HCT116 (cell line): ENCODE results near the gene C1orf167. TPM values are rescaled to one million over a fixed set of nuclear protein-coding genes. Genes with fewer than 3 reads are reported as not detected.

ENCODE experiments used
- ATAC-seq: fragments of 200-7000 bp; cut with Tn5 transposase; 2 replicates; pipeline ENCODE4 v1.9.1; 2020; ENCODE audit warnings: mild to moderate bottlenecking, moderate library complexity
- BruUV-seq: library from RNA; stranded (reverse); fragments of 400-500 nt; replicated peaks from 2 replicates; lab custom pipeline; 2021; lab: Mats Ljungman, UMichigan
- CTCF ChIA-PET: fragments of 300-600 bp; sonication (Branson Sonifier 250); formaldehyde crosslinking; loops from one replicate; lab custom pipeline; 2021; ENCODE audit warnings: antibody characterized with exemption; lab: Charles Lee
- POLR2A ChIA-PET: fragments of 300-600, 350-600 bp; sonication (Branson Sonifier 250); formaldehyde crosslinking; loops from one replicate; lab custom pipeline; 2021; ENCODE audit warnings: antibody characterized with exemption; lab: Charles Lee
- RAD21 ChIA-PET, 2 experiments: fragments of 300-600 bp; sonication (Branson Sonifier 250); formaldehyde crosslinking; loops; one replicate each; lab custom pipeline; 2023; ENCODE audit warnings: low total read pairs in 2 of 2; ENCODE audit not compliant: uncharacterized antibody in 2 of 2, unreplicated experiment in 2 of 2, low non-redundant PET in 1 of 2; lab: Charles Lee
- DNase-seq: peaks from one replicate; pipeline ENCODE4 v3.0.0-alpha.2; 2010; ENCODE audit warnings: low read depth, low spot score
- H2AFZ ChIP-seq: fragments of 200-600 bp; shearing (Covaris generic), sonication (generic); 2 replicates; pipeline ENCODE4 v1.6.1; 2017; ENCODE audit warnings: low read depth, mixed run types, mixed read lengths, antibody characterized with exemption, low read length; ENCODE audit not compliant: poor library complexity, severe bottlenecking
- H3K27ac ChIP-seq: 2 replicates; pipeline ENCODE4 v1.5.1; 2012; ENCODE audit warnings: low read depth, low read length
- H3K27me3 ChIP-seq: fragments of 200-600 bp; sonication (generic); 2 replicates; pipeline ENCODE4 v1.6.1; 2016; ENCODE audit warnings: mixed run types, low read length, mixed read lengths; ENCODE audit not compliant: insufficient read depth
- H3K36me3 ChIP-seq, 2 experiments: fragments of 200-500 bp in 1 of 2; fragments of 200-600 bp in 1 of 2; sonication (Bioruptor generic) in 1 of 2; sonication (generic) in 1 of 2; 2 replicates each; pipeline versions ENCODE4 v1.5.1 to v1.6.1; 2014 to 2016; ENCODE audit warnings: low read length in 2 of 2, inconsistent platforms in 1 of 2, mixed read lengths in 1 of 2, mixed run types in 1 of 2; ENCODE audit not compliant: insufficient read depth in 2 of 2, control insufficient read depth in 1 of 2
- H3K4me1 ChIP-seq, 2 experiments: fragments of 200-600 bp in 1 of 2; sonication (generic) in 1 of 2; 2 replicates each; pipeline versions ENCODE4 v1.5.1 to v1.6.1; 2012 to 2017; ENCODE audit warnings: low read length in 2 of 2, inconsistent platforms in 1 of 2, mild to moderate bottlenecking in 1 of 2, mixed read lengths in 1 of 2, mixed run types in 1 of 2, moderate library complexity in 1 of 2; ENCODE audit not compliant: insufficient read depth in 2 of 2, control insufficient read depth in 1 of 2
- H3K4me2 ChIP-seq: fragments of 200-600 bp; sonication (generic); 2 replicates; pipeline ENCODE4 v1.6.1; 2017; ENCODE audit warnings: mixed run types, low read length, mixed read lengths
- H3K4me3 ChIP-seq, 2 experiments: fragments of 200-600 bp in 1 of 2; sonication (generic) in 1 of 2; replicated peaks in 1 of 2; 2 replicates each; pipeline ENCODE4 v1.5.1; 2011 to 2016; ENCODE audit warnings: low read length in 2 of 2, control low read depth in 1 of 2, low read depth in 1 of 2, mild to moderate bottlenecking in 1 of 2, mixed read lengths in 1 of 2, mixed run types in 1 of 2
- H3K79me2 ChIP-seq: fragments of 200-600 bp; sonication (generic); 2 replicates; pipeline ENCODE4 v1.6.1; 2017; ENCODE audit warnings: mild to moderate bottlenecking, mixed run types, low read length, moderate library complexity, mixed read lengths; ENCODE audit not compliant: insufficient read depth
- H3K9ac ChIP-seq: fragments of 200-600 bp; sonication (generic); 2 replicates; pipeline ENCODE4 v1.6.1; 2016; ENCODE audit warnings: low read length, mixed read lengths
- H3K9me2 ChIP-seq: fragments of 200-600 bp; sonication (generic), shearing (Covaris generic); 2 replicates; pipeline ENCODE4 v1.6.1; 2017; ENCODE audit warnings: mixed run types, mild to moderate bottlenecking, moderate library complexity; ENCODE audit not compliant: insufficient read depth
- H3K9me3 ChIP-seq, 2 experiments: fragments of 200-500 bp in 1 of 2; fragments of 200-600 bp in 1 of 2; sonication (Bioruptor generic) in 1 of 2; sonication (generic) in 1 of 2; 2 replicates each; pipeline ENCODE4 v1.6.1; 2014 to 2017; ENCODE audit warnings: low read length in 2 of 2, mixed read lengths in 2 of 2, inconsistent platforms in 1 of 2, low read depth in 1 of 2, mild to moderate bottlenecking in 1 of 2, mixed run types in 1 of 2, moderate library complexity in 1 of 2; ENCODE audit not compliant: control insufficient read depth in 1 of 2, insufficient read depth in 1 of 2
- H4K20me1 ChIP-seq: fragments of 200-600 bp; sonication (generic), shearing (Covaris generic); 2 replicates; pipeline ENCODE4 v1.6.1; 2017; ENCODE audit warnings: mixed run types, mild to moderate bottlenecking, moderate library complexity; ENCODE audit not compliant: insufficient read depth
- ATF3 ChIP-seq: IDR thresholded peaks from 2 replicates; pipeline ENCODE4 v1.6.1; 2012
- CBX3 ChIP-seq: IDR thresholded peaks from 2 replicates; pipeline ENCODE4 v1.6.1; 2012; ENCODE audit warnings: low read depth
- EGR1 ChIP-seq: IDR thresholded peaks from 2 replicates; pipeline ENCODE4 v1.6.1; 2012; ENCODE audit warnings: low read depth
- JUND ChIP-seq: IDR thresholded peaks from 2 replicates; pipeline ENCODE4 v1.6.1; 2012
- RAD21 ChIP-seq: IDR thresholded peaks from 2 replicates; pipeline ENCODE4 v1.6.1; 2012; ENCODE audit warnings: low read depth, mild to moderate bottlenecking
- SIN3A ChIP-seq: IDR thresholded peaks from 2 replicates; pipeline ENCODE4 v1.6.1; 2012; ENCODE audit warnings: low read depth
- TCF7L2 ChIP-seq: IDR thresholded peaks from 2 replicates; pipeline ENCODE4 v1.7.0; 2011; ENCODE audit warnings: borderline replicate concordance, inconsistent platforms; ENCODE audit not compliant: insufficient read depth, insufficient read length; ENCODE audit errors: extremely low read depth
- YY1 ChIP-seq: IDR thresholded peaks from 2 replicates; pipeline ENCODE4 v1.6.1; 2011; ENCODE audit warnings: low read length, low read depth, moderate library complexity, mild to moderate bottlenecking; ENCODE audit not compliant: insufficient replicate concordance; ENCODE audit errors: extremely low read depth
- intact Hi-C: fragments of 100-400 bp; cut with micrococcal nuclease; formaldehyde crosslinking; loops from 2 replicates; pipeline ENCODE4 v1.10.0; 2022
- total RNA-seq: library from RNA; stranded (reverse); gene quantifications from one replicate; pipeline ENCODE4 v1.2.1, GENCODE V29; 2021; ENCODE audit not compliant: unreplicated experiment
- TF ChIP-seq, protein P1 (sequence below): IDR thresholded peaks from 2 replicates; pipeline ENCODE4 v1.6.1; 2012
- TF ChIP-seq, protein P2 (sequence below): IDR thresholded peaks from 2 replicates; pipeline ENCODE4 v1.6.1; 2012; ENCODE audit warnings: low read depth

C1orf167 gene
- total RNA-seq, 1 experiment from 2014 or later, result 0.12 TPM

- Histone ChIP-seq H3K4me2 (no peak overlapping the region), H3K9me3 (no peaks in the 10 kb centered on the region), H3K9ac (no peak overlapping the region), H3K9me2 (no peaks in the 10 kb centered on the region), H3K27ac (no peak overlapping the region), H2AFZ (no peak overlapping the region), H3K79me2 (no peaks in the 10 kb centered on the region), H4K20me1 (no peaks in the 10 kb centered on the region), H3K36me3 (no peaks in the 10 kb centered on the region), H3K4me3 (no peak overlapping the region), H3K4me1 (no peaks in the 10 kb centered on the region), H3K27me3 (no peaks in the 10 kb centered on the region)
- ATAC-seq, result no peak
- intact Hi-C loops, result no loop called here
- RAD21 ChIA-PET, result no interaction called here
- CTCF ChIA-PET, result no interaction called here
- POLR2A ChIA-PET, result no interaction called here
- no peak for DNase-seq
- no TSS peak for BruUV-seq
- TF ChIP-seq JUND, result no peak
- TF ChIP-seq RAD21, result no peak
- TF ChIP-seq, protein P1, sequence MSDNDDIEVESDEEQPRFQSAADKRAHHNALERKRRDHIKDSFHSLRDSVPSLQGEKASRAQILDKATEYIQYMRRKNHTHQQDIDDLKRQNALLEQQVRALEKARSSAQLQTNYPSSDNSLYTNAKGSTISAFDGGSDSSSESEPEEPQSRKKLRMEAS, result no peak
- no peak for TF ChIP-seq TCF7L2
- no peak for TF ChIP-seq CBX3
- TF ChIP-seq EGR1, result no peak
- TF ChIP-seq ATF3, result no peak
Observed at GRCh38 chr1:11778336-11778735, 16.3 kb downstream of the C1orf167 start.

DNA sequence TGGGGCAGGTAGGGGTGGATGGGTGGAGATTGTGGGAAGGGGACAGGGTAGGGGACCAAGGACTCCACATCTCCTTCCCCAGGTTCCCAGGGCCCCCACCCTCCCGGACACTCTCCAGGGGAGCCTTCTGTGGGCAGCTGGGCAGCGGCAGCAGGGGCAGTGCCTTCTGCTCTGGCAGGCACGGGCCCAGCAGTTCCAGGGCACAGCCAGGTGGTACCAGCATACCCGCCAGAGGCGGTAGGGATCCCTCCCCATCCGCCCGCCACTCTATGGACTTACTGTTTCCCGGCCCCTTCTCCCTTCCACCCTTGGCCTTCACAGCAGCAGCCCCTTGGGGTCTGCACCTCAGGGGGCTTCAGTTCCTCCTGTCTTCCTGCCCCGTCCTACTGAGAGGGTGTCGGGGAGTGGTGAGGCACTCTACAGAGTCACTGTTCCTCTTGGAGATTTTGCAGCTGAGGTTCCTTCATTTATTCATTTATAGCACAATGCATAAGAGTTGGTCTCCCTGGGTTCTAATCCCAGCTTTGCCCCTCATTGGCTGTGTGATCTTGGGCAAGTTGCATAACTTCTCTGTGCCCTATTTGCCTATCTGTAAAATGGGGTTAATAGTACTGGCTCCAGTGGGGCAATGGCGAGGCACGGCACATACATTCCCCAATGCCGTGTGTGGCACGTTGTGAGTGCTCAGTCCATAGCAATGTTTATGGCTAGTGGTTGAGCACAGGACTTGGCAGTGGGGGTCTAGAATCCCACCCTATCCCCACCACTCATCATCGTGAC, 17.0 kb downstream of the C1orf167 start:
- Histone ChIP-seq H3K79me2 (no peaks in the 10 kb centered on the region), H3K9me3 (no peaks in the 10 kb centered on the region), H3K9me2 (no peaks in the 10 kb centered on the region), H3K36me3 (no peaks in the 10 kb centered on the region), H3K27ac (no peak overlapping the region), H3K4me1 (no peaks in the 10 kb centered on the region), H4K20me1 (no peaks in the 10 kb centered on the region), H3K4me2 (no peak overlapping the region), H3K9ac (no peak overlapping the region), H3K4me3 (no peak overlapping the region), H3K27me3 (no peaks in the 10 kb centered on the region), H2AFZ (no peak overlapping the region)
- intact Hi-C loops, result no loop called here
- RAD21 ChIA-PET, result no interaction called here
- no peak for TF ChIP-seq SIN3A
- no peak for TF ChIP-seq CBX3
- TF ChIP-seq, protein P2, sequence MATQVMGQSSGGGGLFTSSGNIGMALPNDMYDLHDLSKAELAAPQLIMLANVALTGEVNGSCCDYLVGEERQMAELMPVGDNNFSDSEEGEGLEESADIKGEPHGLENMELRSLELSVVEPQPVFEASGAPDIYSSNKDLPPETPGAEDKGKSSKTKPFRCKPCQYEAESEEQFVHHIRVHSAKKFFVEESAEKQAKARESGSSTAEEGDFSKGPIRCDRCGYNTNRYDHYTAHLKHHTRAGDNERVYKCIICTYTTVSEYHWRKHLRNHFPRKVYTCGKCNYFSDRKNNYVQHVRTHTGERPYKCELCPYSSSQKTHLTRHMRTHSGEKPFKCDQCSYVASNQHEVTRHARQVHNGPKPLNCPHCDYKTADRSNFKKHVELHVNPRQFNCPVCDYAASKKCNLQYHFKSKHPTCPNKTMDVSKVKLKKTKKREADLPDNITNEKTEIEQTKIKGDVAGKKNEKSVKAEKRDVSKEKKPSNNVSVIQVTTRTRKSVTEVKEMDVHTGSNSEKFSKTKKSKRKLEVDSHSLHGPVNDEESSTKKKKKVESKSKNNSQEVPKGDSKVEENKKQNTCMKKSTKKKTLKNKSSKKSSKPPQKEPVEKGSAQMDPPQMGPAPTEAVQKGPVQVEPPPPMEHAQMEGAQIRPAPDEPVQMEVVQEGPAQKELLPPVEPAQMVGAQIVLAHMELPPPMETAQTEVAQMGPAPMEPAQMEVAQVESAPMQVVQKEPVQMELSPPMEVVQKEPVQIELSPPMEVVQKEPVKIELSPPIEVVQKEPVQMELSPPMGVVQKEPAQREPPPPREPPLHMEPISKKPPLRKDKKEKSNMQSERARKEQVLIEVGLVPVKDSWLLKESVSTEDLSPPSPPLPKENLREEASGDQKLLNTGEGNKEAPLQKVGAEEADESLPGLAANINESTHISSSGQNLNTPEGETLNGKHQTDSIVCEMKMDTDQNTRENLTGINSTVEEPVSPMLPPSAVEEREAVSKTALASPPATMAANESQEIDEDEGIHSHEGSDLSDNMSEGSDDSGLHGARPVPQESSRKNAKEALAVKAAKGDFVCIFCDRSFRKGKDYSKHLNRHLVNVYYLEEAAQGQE, result no peak
- TF ChIP-seq YY1, result no peak
- DNase-seq (no peak), ATAC-seq (no peak)
- POLR2A ChIA-PET, result no interaction called here
- no TSS peak for BruUV-seq
- CTCF ChIA-PET, result no interaction called here
